ENCODE data around the gene ABCA2. TPM values are rescaled to one million over a fixed set of nuclear protein-coding genes. Genes with fewer than 3 reads are reported as not detected.
A peak's percentile ranks its signal among the peaks of the same experiment; 100 is the strongest.

ABCA2 gene
- total and polyA plus RNA-seq, 9 of the 15 experiments (the other 6 are each of a cell fraction or from before 2014, with no cell fraction given): 0.69 to 16.3 (median 6.1) TPM; not detected in 2

- TF ChIP-seq ZBTB11 (CRISPR knock-in tag; IDR thresholded peaks at IDR 0.05) (peak in 1 of 3 experiments; percentile 66; a peak in 2 of 6 replicates), ZNF347 (CRISPR knock-in tag; IDR thresholded peaks at IDR 0.05; ENCODE audit: low read depth) (no peak), HDAC1 (IDR thresholded peaks at IDR 0.05) (peak in 1 of 2 experiments; percentile 65; a peak in 2 of 4 replicates), DDX20 (tag; IDR thresholded peaks at IDR 0.05; ENCODE audit: low read depth) (no peak), ZC3H8 (IDR thresholded peaks at IDR 0.05) (no peak), REST (IDR thresholded peaks at IDR 0.05; ENCODE audit: borderline replicate concordance) (peak; percentile 96), REST (CRISPR knock-in tag; IDR thresholded peaks at IDR 0.05; ENCODE audit: low read depth) (no peak), KDM5B (IDR thresholded peaks at IDR 0.05; ENCODE audit: insufficient replicate concordance, low read depth, low read length) (peak; percentile 71), ZNF764 (CRISPR knock-in tag; IDR thresholded peaks at IDR 0.05; ENCODE audit: low read depth) (no peak), HDAC6 (IDR thresholded peaks at IDR 0.05; ENCODE audit: low read depth, low read length) (no peak), L3MBTL2 (IDR thresholded peaks at IDR 0.05) (peak; percentile 88; the same call in 1 of the 2 replicates), ZNF232 (CRISPR knock-in tag; IDR thresholded peaks at IDR 0.05) (no peak), CBX3 (IDR thresholded peaks at IDR 0.05; ENCODE audit: borderline replicate concordance in 1 of 2, low read length in 2 of 2) (no peak), PRPF4 (IDR thresholded peaks at IDR 0.05; ENCODE audit: insufficient read depth, low read depth, low read length, poor library complexity, severe bottlenecking) (no peak), BACH1 (tag; IDR thresholded peaks at IDR 0.05) (no peak), ZNF212 (CRISPR knock-in tag; IDR thresholded peaks at IDR 0.05) (no peak), SMARCE1 (IDR thresholded peaks at IDR 0.05) (no peak)
These were observed 42.3 kb upstream of the ABCA2 start, which contains the start of gene SAPCD2 (continued) for GRCh38 chr9:137070201-137070905.
